Astrocyte of the spinal cord (primary cell): ENCODE measurements around the gene DUS3L.

Experiments used
- DNase-seq: peaks from one replicate; pipeline ENCODE4 v3.0.0; 2011; ENCODE audit warnings: low read depth, low spot score
- H3K4me3 ChIP-seq: 2 replicates; pipeline ENCODE4 v1.5.1; 2011; ENCODE audit warnings: low read depth, mild to moderate bottlenecking, low read length, moderate library complexity
- in situ Hi-C: cut with HindIII; loops from 2 replicates; pipeline ENCODE4 v1.10.0; 2017; ENCODE audit warnings: low sequenced_read_pairs
- TF ChIP-seq, protein P1 (sequence below): IDR thresholded peaks from 2 replicates; pipeline ENCODE4 v1.5.1; 2012; ENCODE audit warnings: low read depth, mild to moderate bottlenecking, low read length, inconsistent platforms

Gene DUS3L

GRCh38 chr19:5790559-5791520 is at the start of gene DUS3L:
TSS of gene DUS3L (minus strand) at chr19:5791163. CDS start at chr19:5791141, 22 bp downstream.
- peak within 1 kb of the TSS; percentile 91 for H3K4me3 ChIP-seq
- in situ Hi-C loops, result no loop called here
- DNase-seq, result peak; percentile 99
- TF ChIP-seq, protein P1, sequence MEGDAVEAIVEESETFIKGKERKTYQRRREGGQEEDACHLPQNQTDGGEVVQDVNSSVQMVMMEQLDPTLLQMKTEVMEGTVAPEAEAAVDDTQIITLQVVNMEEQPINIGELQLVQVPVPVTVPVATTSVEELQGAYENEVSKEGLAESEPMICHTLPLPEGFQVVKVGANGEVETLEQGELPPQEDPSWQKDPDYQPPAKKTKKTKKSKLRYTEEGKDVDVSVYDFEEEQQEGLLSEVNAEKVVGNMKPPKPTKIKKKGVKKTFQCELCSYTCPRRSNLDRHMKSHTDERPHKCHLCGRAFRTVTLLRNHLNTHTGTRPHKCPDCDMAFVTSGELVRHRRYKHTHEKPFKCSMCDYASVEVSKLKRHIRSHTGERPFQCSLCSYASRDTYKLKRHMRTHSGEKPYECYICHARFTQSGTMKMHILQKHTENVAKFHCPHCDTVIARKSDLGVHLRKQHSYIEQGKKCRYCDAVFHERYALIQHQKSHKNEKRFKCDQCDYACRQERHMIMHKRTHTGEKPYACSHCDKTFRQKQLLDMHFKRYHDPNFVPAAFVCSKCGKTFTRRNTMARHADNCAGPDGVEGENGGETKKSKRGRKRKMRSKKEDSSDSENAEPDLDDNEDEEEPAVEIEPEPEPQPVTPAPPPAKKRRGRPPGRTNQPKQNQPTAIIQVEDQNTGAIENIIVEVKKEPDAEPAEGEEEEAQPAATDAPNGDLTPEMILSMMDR, result no peak

DNA sequence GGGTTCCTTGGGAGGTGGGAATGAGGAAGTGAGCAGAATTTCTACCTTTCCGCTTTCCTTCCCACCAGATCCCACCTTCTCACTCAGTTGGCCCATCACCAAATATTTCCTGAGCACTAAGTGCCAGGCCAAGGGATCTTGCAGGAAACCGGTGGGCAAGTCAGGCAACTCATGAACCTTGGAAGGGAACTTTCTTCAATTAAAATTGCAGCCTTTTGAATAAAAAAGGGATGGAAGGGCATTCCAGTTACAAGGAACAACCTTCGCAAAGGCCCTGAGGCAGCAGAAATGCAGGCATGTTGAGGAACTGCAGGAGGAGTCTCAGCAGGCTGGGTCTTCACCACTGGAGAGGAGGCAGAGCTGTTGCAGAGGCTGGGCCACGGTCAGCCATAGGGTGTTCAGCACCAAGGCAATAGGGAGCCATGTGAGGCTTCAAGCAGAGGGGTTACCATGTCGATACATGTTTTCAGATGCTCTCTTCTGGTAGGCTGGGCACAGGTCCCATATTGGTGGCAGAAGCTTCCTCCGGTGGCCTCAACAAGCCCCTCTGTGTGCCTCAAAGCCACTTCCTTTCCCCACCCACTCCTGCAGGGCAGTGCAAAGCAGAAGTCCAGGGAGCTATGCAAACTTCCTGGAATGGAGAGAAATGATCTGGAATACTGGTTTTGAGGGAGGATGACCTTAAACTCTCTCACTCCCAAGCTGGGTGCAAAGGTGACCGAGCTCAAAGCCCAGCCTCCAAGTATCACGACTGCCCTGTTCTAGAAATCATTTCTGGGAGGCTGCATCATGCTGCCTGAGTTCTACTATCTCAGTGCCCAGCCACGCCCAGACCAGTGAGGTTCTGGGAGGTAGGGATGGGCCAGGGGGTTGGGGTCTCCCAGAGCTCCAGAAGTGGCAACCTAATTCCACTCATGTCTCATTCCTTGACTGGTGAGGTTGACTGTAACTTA is 48.4 kb upstream of the DUS3L start, which contains the start of gene FUT6:
Gene FUT6 (minus strand): TSS at position 638 of the 953 bp plus-strand sequence. CDS start 7,135 bp downstream, outside the sequence.
- in situ Hi-C loops, result no loop called here
- DNase-seq, result no peak
- H3K4me3 ChIP-seq, result no peak within 1 kb of the TSS
- TF ChIP-seq, protein P1, result no peak

- TF ChIP-seq, protein P1, result no peak
- no peak overlapping the region for H3K4me3 ChIP-seq
- no peak for DNase-seq
- in situ Hi-C loops, result no loop called here
Observed at GRCh38 chr19:5838353-5839064, 47.5 kb upstream of the DUS3L start.

DNA sequence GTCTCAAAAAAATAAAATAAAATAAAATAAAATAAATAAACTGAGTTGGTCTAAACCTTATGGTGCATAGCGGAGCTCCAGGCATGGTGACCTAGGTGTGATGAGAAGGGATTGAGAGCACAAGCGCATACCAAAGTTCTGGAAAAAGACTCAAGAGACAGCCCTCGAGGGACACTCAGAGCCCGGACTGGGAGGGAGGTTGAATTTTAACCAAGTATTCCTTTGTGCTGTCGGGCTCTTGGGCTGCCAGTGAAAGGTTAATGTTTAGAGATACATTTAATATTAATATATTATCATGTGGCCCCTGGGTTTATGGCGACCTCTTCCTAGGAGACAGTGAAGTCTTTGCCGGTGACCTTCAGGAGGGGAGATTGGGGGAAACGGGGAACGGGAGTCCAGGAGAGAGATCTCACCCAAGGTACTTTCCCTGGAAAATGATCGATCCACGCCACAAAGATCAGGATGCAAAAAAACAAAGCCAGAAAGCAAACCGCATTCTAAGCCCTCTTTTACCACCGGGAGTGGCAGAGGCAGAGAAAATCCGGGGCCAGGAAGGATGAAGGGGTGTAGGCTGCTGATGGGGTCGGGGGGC is 46.9 kb upstream of the DUS3L start:
- DNase-seq, result no peak
- in situ Hi-C loops, result no loop called here
- no peak overlapping the region for H3K4me3 ChIP-seq
- TF ChIP-seq, protein P1, result no peak

GRCh38 chr19:5832527-5833216 is 41.7 kb upstream of the DUS3L start:
- no peak overlapping the region for H3K4me3 ChIP-seq
- no peak for DNase-seq
- in situ Hi-C loops, result no loop called here
- TF ChIP-seq, protein P1, result no peak
